ENCODE results near the gene ATF7IP2.

- TF ChIP-seq CTCF (IDR thresholded peaks at IDR 0.05 in 2 of 3, conservative IDR thresholded peaks at IDR 0.05 in 1 of 3; ENCODE audit: borderline replicate concordance in 1 of 3, insufficient read depth in 1 of 3, low read depth in 2 of 3, low read length in 2 of 3) (no peak), ZFX (IDR thresholded peaks at IDR 0.05) (no peak), EZH2phosphoT487 (IDR thresholded peaks at IDR 0.05; ENCODE audit: borderline replicate concordance) (no peak), RAD21 (IDR thresholded peaks at IDR 0.05; ENCODE audit: low read depth) (no peak)
Observed at GRCh38 chr16:10466313-10466712, 80.5 kb downstream of the ATF7IP2 start.
